ENCODE data around the gene SSH2. TPM values are rescaled to one million over a fixed set of nuclear protein-coding genes. Genes with fewer than 3 reads are reported as not detected.

Gene SSH2
- total RNA-seq, 1 donor: 13.0 TPM

DNA sequence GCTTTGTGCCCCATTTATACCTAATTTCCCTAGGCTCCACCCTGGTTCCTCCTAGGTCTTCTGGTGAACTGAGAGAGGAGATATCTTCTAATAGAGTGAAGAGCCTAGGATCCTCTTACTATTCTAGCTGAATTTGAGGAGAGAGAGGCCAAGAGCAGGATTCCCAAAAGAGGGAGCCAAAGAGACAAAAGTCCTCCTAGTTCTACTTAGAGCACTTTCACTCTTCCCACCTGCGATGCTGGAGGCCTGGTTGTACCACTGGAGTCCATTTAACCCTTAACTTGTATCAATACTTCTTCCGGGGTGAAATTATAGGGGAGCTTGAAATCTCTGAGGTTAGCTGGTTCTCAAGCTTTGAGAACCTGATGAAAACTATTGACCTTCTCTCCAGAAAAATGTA is 3.4 kb upstream of the SSH2 start:
- H4K20me1 ChIP-seq (ENCODE audit: insufficient read depth, low read length): no peaks in the 10 kb centered on the region
- H3K9me3 ChIP-seq (ENCODE audit: low read depth, low read length): no peaks in the 10 kb centered on the region
- H3K27ac ChIP-seq (ENCODE audit: low read depth, low read length): no peak overlapping the region
- peak overlapping the region; percentile 22 for H3K4me2 ChIP-seq (ENCODE audit: insufficient read depth, low read length)
- peak; percentile 48 for TF ChIP-seq CTCF (IDR thresholded peaks at IDR 0.05; ENCODE audit: extremely low read depth, low read depth, low read length)
- peaks cover 15% of the 10 kb centered on the region for H3K79me2 ChIP-seq (ENCODE audit: insufficient read depth, low read length)
- H3K27me3 ChIP-seq (ENCODE audit: insufficient read depth, low read length): no peaks in the 10 kb centered on the region
- H3K4me1 ChIP-seq (ENCODE audit: insufficient read depth, low read length): peaks cover 14% of the 10 kb centered on the region
- H3K36me3 ChIP-seq (ENCODE audit: insufficient read depth, low read length): no peaks in the 10 kb centered on the region
- no peak overlapping the region for H2AFZ ChIP-seq (ENCODE audit: low read length)
- H3K4me3 ChIP-seq (ENCODE audit: insufficient read depth, low read length): no peak overlapping the region
- no peak for DNase-seq (ENCODE audit: insufficient read length, low spot score, missing footprints)

DNA sequence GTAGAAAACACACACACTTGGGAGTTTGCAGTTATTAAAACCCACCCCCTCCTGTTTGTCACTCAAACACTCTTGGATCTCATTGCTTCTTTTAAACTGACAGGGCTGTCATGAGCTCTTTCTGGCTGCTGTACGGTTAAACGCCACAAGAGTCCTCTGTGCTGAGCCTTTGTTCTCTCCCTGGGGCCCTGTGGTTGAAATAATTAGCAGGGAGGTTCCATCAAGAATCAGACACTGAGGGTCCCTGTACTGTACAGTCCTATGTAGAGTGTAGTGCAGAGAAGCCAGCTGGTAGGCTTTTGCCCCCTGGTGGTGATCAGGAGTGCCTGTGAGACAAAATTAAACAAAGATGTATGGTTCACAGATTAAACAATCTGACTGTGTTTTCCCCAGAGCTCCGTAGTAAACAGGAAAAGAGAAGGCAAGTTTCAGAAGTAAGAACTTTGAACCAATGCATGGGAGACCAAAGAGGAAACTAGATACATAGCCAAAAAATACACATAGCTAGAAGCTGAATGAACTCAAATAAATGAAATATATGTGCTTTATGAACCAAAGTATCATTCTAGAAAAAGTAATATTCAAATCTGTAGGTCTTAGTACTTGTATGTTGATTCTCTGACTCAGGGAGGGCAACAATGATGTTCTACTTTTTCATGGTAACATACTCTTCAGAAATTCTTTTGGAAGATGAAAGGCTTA is 1.4 kb upstream of the SSH2 start:
- no peaks in the 10 kb centered on the region for H3K9me3 ChIP-seq (ENCODE audit: low read depth, low read length)
- TF ChIP-seq CTCF (IDR thresholded peaks at IDR 0.05; ENCODE audit: extremely low read depth, low read depth, low read length): peak; percentile 95

GRCh38 chr17:29930409-29931010 is 482 bp upstream of the SSH2 start:
- H2AFZ ChIP-seq (ENCODE audit: low read length): peak overlapping the region; percentile 98
- H3K27ac ChIP-seq (ENCODE audit: low read depth, low read length): peak overlapping the region; percentile 48
- TF ChIP-seq CTCF (IDR thresholded peaks at IDR 0.05; ENCODE audit: extremely low read depth, low read depth, low read length): no peak
- no peak for DNase-seq (ENCODE audit: insufficient read length, low spot score, missing footprints)
- H3K27me3 ChIP-seq (ENCODE audit: insufficient read depth, low read length): no peaks in the 10 kb centered on the region
- peak overlapping the region; percentile 94 for H3K4me3 ChIP-seq (ENCODE audit: insufficient read depth, low read length)
- H3K79me2 ChIP-seq (ENCODE audit: insufficient read depth, low read length): peaks cover 42% of the 10 kb centered on the region
- H4K20me1 ChIP-seq (ENCODE audit: insufficient read depth, low read length): no peaks in the 10 kb centered on the region
- H3K4me1 ChIP-seq (ENCODE audit: insufficient read depth, low read length): peaks cover 17% of the 10 kb centered on the region
- no peaks in the 10 kb centered on the region for H3K9me3 ChIP-seq (ENCODE audit: low read depth, low read length)
- peak overlapping the region; percentile 96 for H3K4me2 ChIP-seq (ENCODE audit: insufficient read depth, low read length)
- no peaks in the 10 kb centered on the region for H3K36me3 ChIP-seq (ENCODE audit: insufficient read depth, low read length)

More for the DNA sequence above, 1.4 kb upstream of the SSH2 start:
- peak; percentile 83 for DNase-seq (ENCODE audit: insufficient read length, low spot score, missing footprints)
- H3K79me2 ChIP-seq (ENCODE audit: insufficient read depth, low read length): peaks cover 35% of the 10 kb centered on the region
- no peaks in the 10 kb centered on the region for H3K36me3 ChIP-seq (ENCODE audit: insufficient read depth, low read length)
- peak overlapping the region; percentile 94 for H3K4me3 ChIP-seq (ENCODE audit: insufficient read depth, low read length)
- no peak overlapping the region for H3K27ac ChIP-seq (ENCODE audit: low read depth, low read length)
- peak overlapping the region; percentile 52 for H2AFZ ChIP-seq (ENCODE audit: low read length)
- no peaks in the 10 kb centered on the region for H4K20me1 ChIP-seq (ENCODE audit: insufficient read depth, low read length)
- no peaks in the 10 kb centered on the region for H3K27me3 ChIP-seq (ENCODE audit: insufficient read depth, low read length)
- peaks cover 17% of the 10 kb centered on the region for H3K4me1 ChIP-seq (ENCODE audit: insufficient read depth, low read length)
- peak overlapping the region; percentile 96 for H3K4me2 ChIP-seq (ENCODE audit: insufficient read depth, low read length)

- no peaks in the 10 kb centered on the region for H3K27me3 ChIP-seq (ENCODE audit: insufficient read depth, low read length)
- peaks cover 53% of the 10 kb centered on the region for H3K79me2 ChIP-seq (ENCODE audit: insufficient read depth, low read length)
- H3K4me3 ChIP-seq (ENCODE audit: insufficient read depth, low read length): peak overlapping the region; percentile 94
- no peaks in the 10 kb centered on the region for H3K36me3 ChIP-seq (ENCODE audit: insufficient read depth, low read length)
- peak overlapping the region; percentile 98 for H2AFZ ChIP-seq (ENCODE audit: low read length)
- TF ChIP-seq CTCF (IDR thresholded peaks at IDR 0.05; ENCODE audit: extremely low read depth, low read depth, low read length): no peak
- peak overlapping the region; percentile 42 for H3K27ac ChIP-seq (ENCODE audit: low read depth, low read length)
- peak overlapping the region; percentile 96 for H3K4me2 ChIP-seq (ENCODE audit: insufficient read depth, low read length)
- no peaks in the 10 kb centered on the region for H4K20me1 ChIP-seq (ENCODE audit: insufficient read depth, low read length)
- H3K9me3 ChIP-seq (ENCODE audit: low read depth, low read length): no peaks in the 10 kb centered on the region
- H3K4me1 ChIP-seq (ENCODE audit: insufficient read depth, low read length): peaks cover 17% of the 10 kb centered on the region
- no peak for DNase-seq (ENCODE audit: insufficient read length, low spot score, missing footprints)
Observed at GRCh38 chr17:29929006-29929532, 959 bp downstream of the SSH2 start.

Data from osteoblast (primary cell).